Endothelial cell of umbilical vein (primary cell): ENCODE results near the gene MT1E. TPM values are rescaled to one million over a fixed set of nuclear protein-coding genes. Genes with fewer than 3 reads are reported as not detected.
"Not testable (repeated sequence)": the region's sequence is repeated elsewhere in the genome, so short reads cannot be mapped to it uniquely, and the experiment has no call there.

Experiments
- BruUV-seq: library from RNA; stranded (reverse); fragments of 400-500 nt; replicated peaks from 2 replicates; lab custom pipeline; 2021; lab: Mats Ljungman, UMichigan
- CTCF ChIA-PET: fragments of 300-600, 350-600 bp; sonication (Branson Sonifier 250); formaldehyde crosslinking; loops from one replicate; lab custom pipeline; 2021; ENCODE audit warnings: antibody characterized with exemption, inconsistent platforms; lab: Charles Lee
- POLR2A ChIA-PET: fragments of 300-600, 350-600 bp; sonication (Branson Sonifier 250); formaldehyde crosslinking; loops from one replicate; lab custom pipeline; 2021; ENCODE audit warnings: antibody characterized with exemption, inconsistent platforms; lab: Charles Lee
- DNase-seq: peaks from one replicate; pipeline ENCODE4 v3.0.0-alpha.2; 2011; ENCODE audit warnings: low read depth, low spot score
- FAIRE-seq: peaks from 2 replicates; lab custom pipeline; 2011; peaks lifted over from hg19 to GRCh38; lab: Jason Lieb, UNC
- H2AFZ ChIP-seq: 2 replicates; pipeline ENCODE4 v1.6.0; 2012; ENCODE audit warnings: low read depth, low read length, control low read depth, inconsistent platforms
- H3K27ac ChIP-seq: 2 replicates; pipeline ENCODE4 v1.5.1; 2011; ENCODE audit warnings: low read depth, mild to moderate bottlenecking, control low read depth, low read length, moderate library complexity; ENCODE audit not compliant: insufficient read depth
- H3K27me3 ChIP-seq, 2 experiments: 2 replicates each; pipeline versions ENCODE4 v1.6.0 to v1.6.1; 2011; ENCODE audit warnings: low read length in 2 of 2, mixed read lengths in 1 of 2; ENCODE audit not compliant: control insufficient read depth in 2 of 2, insufficient read depth in 2 of 2
- H3K36me3 ChIP-seq, 2 experiments: 2 replicates in 1 of 2; 3 replicates in 1 of 2; pipeline ENCODE4 v1.5.1; 2011; ENCODE audit warnings: low read length in 2 of 2, mild to moderate bottlenecking in 1 of 2, moderate library complexity in 1 of 2; ENCODE audit not compliant: control insufficient read depth in 2 of 2, insufficient read depth in 2 of 2; ENCODE audit errors: extremely low read depth in 1 of 2
- H3K4me1 ChIP-seq: 3 replicates; pipeline ENCODE4 v1.5.1; 2011; ENCODE audit warnings: mild to moderate bottlenecking, low read length; ENCODE audit not compliant: control insufficient read depth, insufficient read depth; ENCODE audit errors: extremely low read depth
- H3K4me2 ChIP-seq: 2 replicates; pipeline ENCODE4 v1.6.1; 2011; ENCODE audit warnings: low read length, control low read depth, mixed read lengths; ENCODE audit not compliant: insufficient read depth
- H3K4me3 ChIP-seq, 3 experiments: fragments of 200-600 bp in 1 of 3; sonication (generic), shearing (Covaris generic) in 1 of 3; replicated peaks in 1 of 3; 2 replicates each; pipeline ENCODE4 v1.5.1; 2011 to 2016; ENCODE audit warnings: control low read depth in 3 of 3, low read length in 3 of 3, mild to moderate bottlenecking in 2 of 3, inconsistent platforms in 1 of 3, low read depth in 1 of 3, moderate library complexity in 1 of 3; ENCODE audit not compliant: insufficient read depth in 1 of 3
- H3K79me2 ChIP-seq: 2 replicates; pipeline ENCODE4 v1.6.0; 2012; ENCODE audit warnings: low read length, inconsistent platforms; ENCODE audit not compliant: control insufficient read depth, insufficient read depth
- H3K9ac ChIP-seq: replicated peaks from 2 replicates; pipeline ENCODE3; 2011; ENCODE audit warnings: low read length, control low read depth; ENCODE audit not compliant: insufficient read depth; ENCODE audit errors: extremely low read depth
- H3K9me1 ChIP-seq: replicated peaks from 3 replicates; pipeline ENCODE4 v1.6.0; 2011; ENCODE audit warnings: mild to moderate bottlenecking, low read length; ENCODE audit not compliant: control insufficient read depth, insufficient read depth; ENCODE audit errors: extremely low read depth
- H3K9me3 ChIP-seq: replicated peaks from 2 replicates; pipeline ENCODE4 v1.5.1; 2012; ENCODE audit warnings: low read length, inconsistent platforms; ENCODE audit not compliant: control insufficient read depth, insufficient read depth
- H4K20me1 ChIP-seq: replicated peaks from 2 replicates; pipeline ENCODE3; 2011; ENCODE audit warnings: mild to moderate bottlenecking, low read length; ENCODE audit not compliant: control insufficient read depth, insufficient read depth; ENCODE audit errors: extremely low read depth
- CTCF ChIP-seq, 2 donors: IDR thresholded peaks; 1 replicate in 1 of 2; 2 replicates in 1 of 2; pipeline ENCODE4 v1.5.1; 2011; ENCODE audit warnings: low read length in 2 of 2, mild to moderate bottlenecking in 2 of 2, moderate library complexity in 2 of 2, control low read depth in 1 of 2, inconsistent platforms in 1 of 2, low read depth in 1 of 2; ENCODE audit not compliant: insufficient read depth in 1 of 2; ENCODE audit errors: extremely low read depth in 1 of 2
- EZH2 ChIP-seq: IDR thresholded peaks from 2 replicates; pipeline ENCODE4 v1.6.1; 2012; ENCODE audit warnings: borderline replicate concordance, low read depth, mild to moderate bottlenecking, moderate library complexity, low read length, inconsistent platforms; ENCODE audit not compliant: severe bottlenecking
- FOS ChIP-seq: IDR thresholded peaks from 2 replicates; pipeline ENCODE4 v1.6.1; 2011; ENCODE audit warnings: mild to moderate bottlenecking, low read length, moderate library complexity, borderline replicate concordance; ENCODE audit not compliant: insufficient read depth
- GATA2 ChIP-seq: IDR thresholded peaks from 2 replicates; pipeline ENCODE4 v1.7.0; 2011; ENCODE audit warnings: low read depth, mild to moderate bottlenecking, moderate library complexity, mixed read lengths, low read length; ENCODE audit not compliant: insufficient read length, insufficient read depth
- JUN ChIP-seq: IDR thresholded peaks from 2 replicates; pipeline ENCODE4 v1.6.1; 2011; ENCODE audit warnings: borderline replicate concordance, low read depth; ENCODE audit not compliant: insufficient read length, insufficient read depth
- MAX ChIP-seq: IDR thresholded peaks from 2 replicates; pipeline ENCODE4 v1.6.1; 2011; ENCODE audit not compliant: insufficient read depth, insufficient read length
- MYC ChIP-seq: IDR thresholded peaks from one replicate; pipeline ENCODE4 v1.6.1; 2011; ENCODE audit warnings: mild to moderate bottlenecking, low read depth, low read length
- POLR2A ChIP-seq: IDR thresholded peaks from 2 replicates; pipeline ENCODE4 v1.6.1; 2012; ENCODE audit warnings: low read depth, mild to moderate bottlenecking, control low read depth, low read length
- POLR2AphosphoS5 ChIP-seq: IDR thresholded peaks from 2 replicates; pipeline ENCODE4 v1.6.1; 2012; ENCODE audit warnings: low read depth, mild to moderate bottlenecking, control low read depth, low read length, moderate library complexity; ENCODE audit not compliant: insufficient read depth
- dilution Hi-C: fragments of 300-500 bp; cut with MboI; formaldehyde crosslinking; loops from one replicate; pipeline ENCODE4 v1.15.0; 2019; ENCODE audit warnings: low sequenced_read_pairs; ENCODE audit not compliant: extremely low pct_ligation_motif_present
- intact Hi-C: fragments of 100-400 bp; cut with micrococcal nuclease; formaldehyde crosslinking; loops from one replicate; pipeline ENCODE4 v1.10.0; 2022
- polyA plus RNA-seq, 4 experiments: library from polyadenylated mRNA; depleted of rRNA in 3 of 4; stranded (reverse) in 3 of 4; unstranded in 1 of 4; fragments of >200 nt; gene quantifications; 2 replicates each; pipeline versions ENCODE4 v1.2.1 to v1.2.3, GENCODE V29; 2011 to 2012; ENCODE audit warnings: missing spikeins in 1 of 4
- total RNA-seq: library from RNA; stranded (reverse); gene quantifications from 2 replicates; pipeline ENCODE4 v1.2.3, GENCODE V29; 2021

MT1E gene
- total and polyA plus RNA-seq, 2 donors (not counting 3 experiments of a cell fraction or from before 2014, with no cell fraction given): 208 to 346 TPM

GRCh38 chr16:56623184-56623583, 2.4 kb upstream of the MT1E start:
- H3K4me3 ChIP-seq, H3K9me1 ChIP-seq, FAIRE-seq, H2AFZ ChIP-seq, H3K4me2 ChIP-seq, H3K9me3 ChIP-seq, intact Hi-C loops, BruUV-seq, DNase-seq, H4K20me1 ChIP-seq, H3K36me3 ChIP-seq, H3K9ac ChIP-seq, dilution Hi-C loops, POLR2A ChIA-PET, H3K27me3 ChIP-seq, H3K27ac ChIP-seq: not testable (repeated sequence)
- Histone ChIP-seq H3K4me1 (peaks cover 18% of the 10 kb centered on the region), H3K79me2 (peaks cover 12% of the 10 kb centered on the region)
- CTCF ChIA-PET: interaction anchor here (1.0 to 3.2 kb wide), 7 partner anchors 11 to 109 kb away, joined by 3 to 13 read pairs (median 5); partner anchors contain the start of gene MT1A

- BruUV-seq: no TSS peak
- TF ChIP-seq EZH2: no peak
- no peak for TF ChIP-seq FOS
- TF ChIP-seq CTCF (IDR thresholded peaks at IDR 0.05; ENCODE audit: extremely low read depth in 1 of 2, insufficient read depth in 1 of 2, low read depth in 1 of 2, low read length in 2 of 2): no peak
- TF ChIP-seq GATA2: no peak
- no peak for TF ChIP-seq JUN
- no peak for TF ChIP-seq MYC
- TF ChIP-seq MAX: no peak
- TF ChIP-seq POLR2AphosphoS5: no peak
- TF ChIP-seq POLR2A: no peak
- Histone ChIP-seq H2AFZ (no peak overlapping the region), H3K4me2 (no peak overlapping the region), H3K36me3 (no peaks in the 10 kb centered on the region), H3K27ac (no peak overlapping the region), H3K4me3 (no peak overlapping the region), H3K9me3 (no peaks in the 10 kb centered on the region), H3K4me1 (peaks cover 14% of the 10 kb centered on the region), H3K9me1 (no peaks in the 10 kb centered on the region), H3K27me3 (no peaks in the 10 kb centered on the region), H4K20me1 (no peaks in the 10 kb centered on the region), H3K79me2 (peaks cover 12% of the 10 kb centered on the region), H3K9ac (no peak overlapping the region)
- ChIA-PET POLR2A (no interaction called here), CTCF (interaction anchor here (1.0 to 3.2 kb wide), 9 partner anchors 12 to 109 kb away, joined by 3 to 13 read pairs (median 5); partner anchors contain the start of genes MT1A and MT2A)
- DNase-seq (no peak), FAIRE-seq (no peak)
- intact Hi-C loops: no loop called here
- dilution Hi-C loops: no loop called here
Measured at GRCh38 chr16:56623637-56624036, 1.9 kb upstream of the MT1E start.
